Subcutaneous abdominal adipose tissue (tissue), 5 donors: ENCODE data around the gene TRAF6.
"Not testable (repeated sequence)": the region's sequence is repeated elsewhere in the genome, so short reads cannot be mapped to it uniquely, and the experiment has no call there.

ENCODE experiments used
- H3K27ac ChIP-seq: one replicate; pipeline ENCODE4 v1.7.0; 2013; ENCODE audit warnings: low read depth, mild to moderate bottlenecking, inconsistent platforms, low read length, moderate library complexity
- H3K27me3 ChIP-seq, 5 donors: one replicate each; pipeline ENCODE4 v1.7.0; 2013; ENCODE audit warnings: low read length in 5 of 5, inconsistent platforms in 1 of 5; ENCODE audit not compliant: control insufficient read depth in 5 of 5, insufficient read depth in 4 of 5
- H3K36me3 ChIP-seq, 5 donors: one replicate each; pipeline ENCODE4 v1.7.0; 2013; ENCODE audit warnings: low read length in 5 of 5; ENCODE audit not compliant: control insufficient read depth in 5 of 5, insufficient read depth in 5 of 5
- H3K4me1 ChIP-seq, 5 donors: one replicate each; pipeline ENCODE4 v1.7.0; 2013; ENCODE audit warnings: low read length in 5 of 5, mild to moderate bottlenecking in 3 of 5, moderate library complexity in 1 of 5; ENCODE audit not compliant: control insufficient read depth in 5 of 5, insufficient read depth in 5 of 5
- H3K4me3 ChIP-seq, 5 donors: one replicate each; pipeline ENCODE4 v1.7.0; 2013; ENCODE audit warnings: low read length in 5 of 5, low read depth in 1 of 5
- H3K9ac ChIP-seq, 5 donors: one replicate each; pipeline ENCODE4 v1.7.0; 2013; ENCODE audit warnings: low read length in 5 of 5, mild to moderate bottlenecking in 4 of 5, moderate library complexity in 3 of 5
- H3K9me3 ChIP-seq, 5 donors: one replicate each; pipeline ENCODE4 v1.7.0; 2013; ENCODE audit warnings: low read length in 5 of 5; ENCODE audit not compliant: control insufficient read depth in 5 of 5
- donor health status: healthy.
- donor health status: healthy.
- donor health status: healthy.
- donor health status: healthy.
- donor health status: healthy.

TRAF6 gene, protein sequence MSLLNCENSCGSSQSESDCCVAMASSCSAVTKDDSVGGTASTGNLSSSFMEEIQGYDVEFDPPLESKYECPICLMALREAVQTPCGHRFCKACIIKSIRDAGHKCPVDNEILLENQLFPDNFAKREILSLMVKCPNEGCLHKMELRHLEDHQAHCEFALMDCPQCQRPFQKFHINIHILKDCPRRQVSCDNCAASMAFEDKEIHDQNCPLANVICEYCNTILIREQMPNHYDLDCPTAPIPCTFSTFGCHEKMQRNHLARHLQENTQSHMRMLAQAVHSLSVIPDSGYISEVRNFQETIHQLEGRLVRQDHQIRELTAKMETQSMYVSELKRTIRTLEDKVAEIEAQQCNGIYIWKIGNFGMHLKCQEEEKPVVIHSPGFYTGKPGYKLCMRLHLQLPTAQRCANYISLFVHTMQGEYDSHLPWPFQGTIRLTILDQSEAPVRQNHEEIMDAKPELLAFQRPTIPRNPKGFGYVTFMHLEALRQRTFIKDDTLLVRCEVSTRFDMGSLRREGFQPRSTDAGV

DNA sequence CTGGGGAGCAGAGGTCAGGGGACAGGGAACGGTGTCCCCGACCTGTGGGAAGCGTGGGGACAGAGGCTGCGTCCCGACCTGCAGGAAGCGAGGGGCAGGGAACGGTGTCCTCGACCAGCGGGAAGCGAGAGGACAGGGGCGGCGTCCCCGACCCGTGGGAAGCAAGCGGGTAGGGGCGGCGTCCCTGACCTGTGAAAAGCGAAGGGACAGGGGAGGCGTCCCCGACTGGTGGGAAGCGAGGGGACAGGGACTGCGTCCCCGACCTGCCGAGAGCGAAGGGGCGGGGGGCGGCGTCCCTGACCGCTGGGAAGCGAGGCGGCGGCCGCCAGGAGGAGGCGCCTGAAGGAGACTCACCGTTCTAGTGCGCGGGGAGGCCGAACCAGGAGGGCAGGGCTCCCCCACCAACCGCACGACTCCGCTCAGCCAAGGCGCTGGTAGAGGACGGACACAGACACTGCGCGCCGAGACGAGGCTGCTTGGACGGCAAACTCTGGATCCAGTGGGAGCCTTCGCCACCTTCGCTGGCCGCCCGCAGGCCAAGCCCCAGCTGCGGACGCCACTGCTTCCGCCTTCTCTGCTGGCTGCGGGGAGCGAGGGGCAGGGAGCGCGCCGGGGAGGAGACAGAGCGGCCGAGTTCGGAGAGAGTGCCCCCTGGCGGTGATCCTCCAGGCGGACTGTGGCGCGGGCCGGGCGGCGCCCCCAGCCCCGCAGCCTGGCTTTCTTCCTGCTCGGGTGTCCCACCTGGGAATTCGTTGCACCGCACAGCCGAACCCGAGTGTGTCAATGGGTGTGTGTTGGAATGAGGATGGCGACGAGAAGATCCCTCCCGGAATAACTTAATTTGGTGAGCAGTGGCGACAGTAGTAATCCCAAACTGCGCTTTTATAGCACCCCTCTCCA is at the start of gene TRAF6:
Gene TRAF6 (minus strand): TSS at position 579 of the 900 bp plus-strand sequence. CDS start 8,757 bp downstream, outside the sequence.
- Histone ChIP-seq H3K4me3 (peak within 1 kb of the TSS; percentile 86 to 99 (median 97)), H3K27me3 (no peaks in the 10 kb centered on the region), H3K9me3 (peaks cover 2 to 7% (median 5%) of the 10 kb centered on the region in 5 donors), H3K9ac (peak within 1 kb of the TSS; percentile 94 to 100 (median 98)), H3K4me1 (peaks cover 0 to 30% (median 21%) of the 10 kb centered on the region in 5 donors), H3K36me3 (no peaks in the 10 kb centered on the region), H3K27ac (peak within 1 kb of the TSS; percentile 95)

DNA sequence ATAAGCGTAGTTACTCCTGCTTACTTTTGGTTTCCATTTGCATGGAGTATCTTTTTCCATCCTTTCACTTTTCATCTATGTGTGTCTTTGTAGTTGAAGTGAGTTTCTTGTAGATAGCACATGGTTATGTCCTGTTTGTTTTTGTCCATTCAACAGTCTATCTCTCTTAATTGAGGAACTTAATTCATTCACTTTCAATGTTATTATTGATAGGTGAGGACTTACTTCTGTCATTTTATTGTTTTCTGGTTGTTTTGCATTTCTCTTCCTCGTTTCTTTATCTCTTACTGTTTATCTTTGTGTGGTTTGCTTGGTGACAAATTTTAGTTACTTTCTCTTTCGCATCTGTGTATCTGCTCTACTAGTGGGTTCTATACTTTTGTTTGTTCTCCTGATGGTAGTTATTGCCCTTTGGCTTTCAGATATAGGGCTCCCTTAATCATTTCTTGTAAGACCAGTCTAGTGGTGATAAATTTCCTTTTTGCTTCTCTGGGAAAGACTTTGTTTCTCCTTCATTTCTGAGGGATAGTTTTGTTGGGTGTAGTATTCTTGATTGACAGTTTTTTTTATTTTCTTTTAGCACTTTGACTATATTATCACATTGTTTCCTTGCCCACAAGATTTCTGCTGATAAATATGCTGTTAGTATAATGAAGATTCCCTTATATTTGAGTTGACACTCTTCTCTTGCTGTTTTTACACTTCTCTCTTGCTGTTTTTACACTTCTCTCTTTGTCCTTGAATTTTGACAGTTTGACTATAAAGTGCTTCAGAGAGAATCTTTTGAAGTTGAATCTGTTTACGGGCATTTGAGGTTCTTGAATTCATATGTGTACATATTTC is 48.7 kb upstream of the TRAF6 start:
- Histone ChIP-seq H3K4me3 (no peak overlapping the region), H3K27ac (no peak overlapping the region), H3K27me3 (peaks cover 0 to 3% (median 0%) of the 10 kb centered on the region in 5 donors), H3K36me3 (no peaks in the 10 kb centered on the region), H3K9me3 (peaks cover 0 to 7% (median 0%) of the 10 kb centered on the region in 5 donors), H3K4me1 (no peaks in the 10 kb centered on the region), H3K9ac (no peak overlapping the region)

DNA sequence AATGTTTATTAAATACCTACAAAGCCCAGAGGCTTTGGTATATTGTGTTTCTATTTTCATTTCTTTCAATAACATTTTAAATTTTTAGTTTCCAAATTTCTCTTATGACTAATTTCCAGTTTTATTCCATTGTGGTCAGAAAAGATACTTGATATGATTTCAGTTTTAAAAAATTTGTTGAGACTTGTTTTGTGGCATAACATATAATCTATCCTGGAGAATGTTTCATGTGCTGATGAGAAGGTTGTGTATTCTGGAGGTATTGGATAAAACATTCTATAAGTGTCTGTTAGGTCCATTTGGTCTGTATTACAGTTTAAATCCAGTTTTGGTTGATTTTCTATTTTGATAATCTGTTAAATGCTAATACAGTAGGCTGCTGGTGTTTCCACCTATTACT is 47.9 kb upstream of the TRAF6 start:
- Histone ChIP-seq H3K4me3 (no peak overlapping the region), H3K4me1 (no peaks in the 10 kb centered on the region), H3K9me3 (peaks cover 0 to 7% (median 0%) of the 10 kb centered on the region in 5 donors), H3K27me3 (peaks cover 0 to 3% (median 0%) of the 10 kb centered on the region in 5 donors), H3K9ac (no peak overlapping the region), H3K27ac (no peak overlapping the region), H3K36me3 (no peaks in the 10 kb centered on the region)

DNA sequence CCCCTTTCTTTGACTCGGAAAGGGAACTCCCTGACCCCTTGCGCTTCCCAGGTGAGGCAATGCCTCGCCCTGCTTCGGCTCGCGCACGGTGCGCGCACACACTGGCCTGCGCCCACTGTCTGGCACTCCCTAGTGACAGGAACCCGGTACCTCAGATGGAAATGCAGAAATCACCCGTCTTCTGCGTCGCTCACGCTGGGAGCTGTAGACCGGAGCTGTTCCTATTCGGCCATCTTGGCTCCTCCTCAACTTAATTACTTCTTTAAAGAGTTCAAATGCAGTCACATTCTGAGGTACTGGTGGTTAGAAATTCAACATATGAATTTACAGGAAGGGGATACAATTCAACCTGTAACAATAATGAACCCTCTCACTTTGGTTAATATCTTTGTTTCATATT is 47.3 kb upstream of the TRAF6 start:
- not testable (repeated sequence) for H3K4me1 ChIP-seq, H3K9ac ChIP-seq, H3K9me3 ChIP-seq, H3K27me3 ChIP-seq, H3K36me3 ChIP-seq, H3K4me3 ChIP-seq, H3K27ac ChIP-seq

DNA sequence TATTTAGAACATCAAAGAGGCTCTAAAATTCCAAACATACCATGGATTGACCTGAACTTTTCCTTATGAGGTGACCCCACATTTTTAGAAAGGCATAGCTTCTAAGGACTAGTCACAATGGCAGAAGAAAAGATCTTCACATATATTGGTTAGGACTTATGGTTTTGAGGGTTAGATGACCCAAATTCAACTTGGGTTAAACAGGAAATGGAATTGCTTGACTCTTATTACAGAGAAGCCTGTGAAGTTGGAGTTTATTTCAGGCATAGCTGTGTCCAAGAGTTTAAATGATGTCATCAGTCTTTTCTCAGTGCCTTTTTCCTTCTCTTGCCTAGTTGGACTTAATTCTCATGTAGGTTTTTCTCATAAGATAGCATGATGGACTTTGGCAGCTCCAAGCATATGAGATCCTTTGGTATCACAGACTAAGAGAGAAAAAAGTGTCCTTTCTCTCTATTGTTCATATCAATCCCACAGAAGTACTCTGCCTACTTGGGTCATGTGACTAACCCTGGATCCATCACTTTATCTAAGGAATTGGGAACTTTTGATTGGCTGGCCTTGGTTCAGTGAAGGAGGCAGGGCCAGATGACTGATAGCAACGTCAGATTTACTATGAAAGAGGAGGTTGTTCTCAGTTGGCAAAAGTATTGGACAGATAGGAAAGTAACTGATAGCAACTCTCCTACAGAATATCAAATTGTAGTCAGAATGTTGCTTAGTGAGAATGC is 40.5 kb upstream of the TRAF6 start:
- no peaks in the 10 kb centered on the region for H3K4me1 ChIP-seq
- H3K27me3 ChIP-seq = no peaks in the 10 kb centered on the region
- H3K36me3 ChIP-seq = no peaks in the 10 kb centered on the region
- H3K9me3 ChIP-seq = no peaks in the 10 kb centered on the region
- no peak overlapping the region for H3K9ac ChIP-seq
- H3K27ac ChIP-seq = no peak overlapping the region
- H3K4me3 ChIP-seq = no peak overlapping the region

DNA sequence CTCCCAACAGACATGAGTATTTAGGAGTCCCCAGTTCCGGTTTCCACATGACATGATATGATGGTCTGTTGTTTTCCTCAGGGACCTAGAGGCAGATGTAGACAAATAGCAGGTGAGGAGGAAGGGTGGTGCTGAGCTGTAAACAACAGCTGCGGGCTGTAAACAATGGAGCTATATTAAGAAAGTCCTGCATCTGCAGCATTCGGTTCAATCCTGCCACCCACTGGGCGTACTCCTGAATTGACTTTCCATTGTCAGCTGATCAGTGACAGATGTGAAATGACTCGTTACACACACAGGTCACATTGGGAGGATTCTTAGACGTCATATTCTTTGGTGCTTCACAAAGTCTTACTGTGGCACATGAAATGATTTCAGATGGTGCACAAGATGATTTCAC is 30.9 kb upstream of the TRAF6 start:
- H3K9me3 ChIP-seq = no peaks in the 10 kb centered on the region
- H3K27ac ChIP-seq = no peak overlapping the region
- H3K36me3 ChIP-seq = no peaks in the 10 kb centered on the region
- peaks cover 0 to 6% (median 0%) of the 10 kb centered on the region in 5 donors for H3K4me1 ChIP-seq
- H3K27me3 ChIP-seq = no peaks in the 10 kb centered on the region
- H3K4me3 ChIP-seq = no peak overlapping the region
- no peak overlapping the region for H3K9ac ChIP-seq

DNA sequence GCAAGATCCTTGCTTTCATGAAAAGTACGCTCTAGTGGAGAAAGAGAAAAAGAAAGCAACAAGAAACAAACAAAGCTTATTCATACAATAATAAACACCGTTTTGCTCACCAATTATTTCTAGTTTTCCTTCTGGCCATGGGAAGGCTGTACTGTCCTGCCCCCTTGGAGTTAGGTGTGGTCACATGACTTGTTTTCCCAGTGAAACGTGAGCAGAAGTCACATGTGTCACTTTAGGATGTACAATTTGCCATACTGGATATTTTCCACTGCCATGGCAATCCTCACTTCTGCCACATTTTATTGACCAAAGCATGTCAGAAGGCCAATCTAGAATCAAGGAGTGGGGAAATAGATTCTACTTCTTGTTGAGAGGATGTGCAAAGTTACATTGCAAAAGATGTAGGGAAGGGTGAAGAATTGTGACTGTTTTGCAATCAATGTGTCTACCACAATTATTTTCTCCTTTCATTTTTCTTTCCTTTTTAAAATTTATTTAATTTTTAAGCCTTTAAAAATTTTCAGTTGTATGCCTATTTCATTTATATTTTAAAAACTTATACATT is 24.3 kb upstream of the TRAF6 start:
- Histone ChIP-seq H3K27ac (no peak overlapping the region), H3K36me3 (no peaks in the 10 kb centered on the region), H3K27me3 (no peaks in the 10 kb centered on the region), H3K9me3 (no peaks in the 10 kb centered on the region), H3K9ac (no peak overlapping the region), H3K4me3 (no peak overlapping the region), H3K4me1 (peaks cover 0 to 4% (median 0%) of the 10 kb centered on the region in 5 donors)

DNA sequence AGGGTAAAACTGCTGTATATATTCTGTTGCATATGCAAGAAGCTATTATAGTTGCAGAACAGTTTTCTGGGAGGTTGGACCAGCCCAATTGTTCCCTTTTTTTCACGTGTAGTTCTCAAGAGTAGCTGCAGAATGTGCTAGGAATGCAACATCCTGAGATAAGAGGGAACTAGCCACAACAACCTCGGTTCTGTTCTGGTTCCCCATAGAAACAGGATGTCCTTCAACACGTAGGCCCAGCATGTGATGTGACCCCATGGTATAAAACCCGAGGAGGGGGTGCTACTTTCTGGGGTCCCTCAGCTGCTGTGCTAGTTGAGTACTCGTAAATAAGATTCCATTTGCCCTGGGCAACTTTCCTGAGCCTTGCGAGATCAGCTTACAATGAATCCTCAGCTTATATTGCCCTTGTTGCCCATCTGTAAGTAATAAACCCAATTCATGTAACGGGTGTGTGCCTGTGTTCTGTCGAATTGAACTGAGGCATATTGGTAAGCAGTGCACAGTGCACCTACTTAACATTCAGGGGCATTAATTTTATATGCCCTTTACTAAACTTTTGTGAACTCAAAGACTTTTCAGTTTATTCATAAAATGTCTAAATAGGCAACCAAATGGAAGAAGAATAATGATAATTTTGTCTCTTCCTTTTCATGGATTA is 23.0 kb upstream of the TRAF6 start:
- Histone ChIP-seq H3K27ac (no peak overlapping the region), H3K4me1 (peaks cover 0 to 4% (median 0%) of the 10 kb centered on the region in 5 donors), H3K27me3 (no peaks in the 10 kb centered on the region), H3K36me3 (no peaks in the 10 kb centered on the region), H3K4me3 (no peak overlapping the region), H3K9me3 (no peaks in the 10 kb centered on the region), H3K9ac (no peak overlapping the region)
